ENCODE measurements around the gene C5orf58.
"Not testable (repeated sequence)": the region's sequence is repeated elsewhere in the genome, so short reads cannot be mapped to it uniquely, and the experiment has no call there.

Gene C5orf58

GRCh38 chr5:170220191-170220590, 12.6 kb upstream of the C5orf58 start:
- no peak overlapping the region for H3K4me3 ChIP-seq (ENCODE audit: low read length)
- no peak for DNase-seq (ENCODE audit: low read depth, low spot score)

- peak; percentile 8 for DNase-seq (ENCODE audit: low read depth, low spot score)
- no peak overlapping the region for H3K4me3 ChIP-seq (ENCODE audit: low read length)
Measured at GRCh38 chr5:170221327-170221741, 11.5 kb upstream of the C5orf58 start.

GRCh38 chr5:170223360-170223759, 9.4 kb upstream of the C5orf58 start:
- DNase-seq (ENCODE audit: low read depth, low spot score) = no peak
- H3K4me3 ChIP-seq (ENCODE audit: low read length) = no peak overlapping the region

GRCh38 chr5:170223906-170224305, 8.9 kb upstream of the C5orf58 start:
- no peak overlapping the region for H3K4me3 ChIP-seq (ENCODE audit: low read length)
- DNase-seq (ENCODE audit: low read depth, low spot score) = no peak

- peak; percentile 64 for DNase-seq (ENCODE audit: low read depth, low spot score)
- no peak overlapping the region for H3K4me3 ChIP-seq (ENCODE audit: low read length)
Measured at GRCh38 chr5:170225326-170226128, 7.3 kb upstream of the C5orf58 start.

GRCh38 chr5:170226129-170226615, 6.6 kb upstream of the C5orf58 start:
- DNase-seq (ENCODE audit: low read depth, low spot score) = no peak
- H3K4me3 ChIP-seq (ENCODE audit: low read length) = no peak overlapping the region

GRCh38 chr5:170226661-170227060, 6.1 kb upstream of the C5orf58 start:
- no peak overlapping the region for H3K4me3 ChIP-seq (ENCODE audit: low read length)
- no peak for DNase-seq (ENCODE audit: low read depth, low spot score)

- H3K4me3 ChIP-seq (ENCODE audit: low read length) = no peak overlapping the region
- no peak for DNase-seq (ENCODE audit: low read depth, low spot score)
Measured at GRCh38 chr5:170228762-170229435, 3.9 kb upstream of the C5orf58 start.

GRCh38 chr5:170233358-170233892, 640 bp downstream of the C5orf58 start:
- H3K4me3 ChIP-seq (ENCODE audit: low read length) = no peak overlapping the region

GRCh38 chr5:170235876-170236864, 3.4 kb downstream of the C5orf58 start:
- DNase-seq (ENCODE audit: low read depth, low spot score) = no peak
- no peak overlapping the region for H3K4me3 ChIP-seq (ENCODE audit: low read length)

More at GRCh38 chr5:170233358-170233892, 640 bp downstream of the C5orf58 start:
- no peak for DNase-seq (ENCODE audit: low read depth, low spot score)

- H3K4me3 ChIP-seq (ENCODE audit: low read length) = no peak overlapping the region
- no peak for DNase-seq (ENCODE audit: low read depth, low spot score)
Measured at GRCh38 chr5:170238456-170239196, 5.8 kb downstream of the C5orf58 start.

GRCh38 chr5:170245436-170245835, 12.7 kb downstream of the C5orf58 start:
- DNase-seq (ENCODE audit: low read depth, low spot score); H3K4me3 ChIP-seq (ENCODE audit: low read length): not testable (repeated sequence)

GRCh38 chr5:170246126-170246870, 13.5 kb downstream of the C5orf58 start:
- no peak overlapping the region for H3K4me3 ChIP-seq (ENCODE audit: low read length)
- DNase-seq (ENCODE audit: low read depth, low spot score) = no peak

- DNase-seq (ENCODE audit: low read depth, low spot score) = no peak
- H3K4me3 ChIP-seq (ENCODE audit: low read length) = no peak overlapping the region
Measured at GRCh38 chr5:170247363-170247762, 14.6 kb downstream of the C5orf58 start.

- no peak for DNase-seq (ENCODE audit: low read depth, low spot score)
- H3K4me3 ChIP-seq (ENCODE audit: low read length) = no peak overlapping the region
Measured at GRCh38 chr5:170248172-170248930, 15.6 kb downstream of the C5orf58 start.

- not testable (repeated sequence) for DNase-seq (ENCODE audit: low read depth, low spot score); H3K4me3 ChIP-seq (ENCODE audit: low read length)
Measured at GRCh38 chr5:170248931-170249227, 16.1 kb downstream of the C5orf58 start.

GRCh38 chr5:170249355-170249754, 16.6 kb downstream of the C5orf58 start:
- H3K4me3 ChIP-seq (ENCODE audit: low read length) = no peak overlapping the region
- DNase-seq (ENCODE audit: low read depth, low spot score) = no peak

Measured in Jurkat, Clone E6-1 (cell line).